IMR-90 (cell line): ENCODE results near the gene SLIT3. TPM values are rescaled to one million over a fixed set of nuclear protein-coding genes. Genes with fewer than 3 reads are reported as not detected.

Experiments used
- ATAC-seq: fragments of 200-7000 bp; cut with Tn5 transposase; 2 replicates; pipeline ENCODE4 v1.9.1; 2020; ENCODE audit warnings: low read depth, mild to moderate bottlenecking, moderate library complexity
- BruUV-seq: library from RNA; stranded (reverse); fragments of 400-500 nt; replicated peaks from 2 replicates; lab custom pipeline; 2021; lab: Mats Ljungman, UMichigan
- CTCF ChIA-PET: fragments of 300-600 bp; formaldehyde crosslinking; extraction: SDS; loops from one replicate; lab custom pipeline; 2021; ENCODE audit warnings: antibody characterized with exemption; lab: Yijun Ruan, JAX
- POLR2A ChIA-PET: fragments of 300-600 bp; sonication (Branson Sonifier 250); formaldehyde crosslinking; loops from one replicate; lab custom pipeline; 2022; ENCODE audit warnings: antibody characterized with exemption; ENCODE audit not compliant: unreplicated experiment; lab: Charles Lee
- DNase-seq: peaks from one replicate; pipeline ENCODE4 v3.0.0; 2013
- H2AFZ ChIP-seq: replicated peaks from 2 replicates; pipeline ENCODE3; 2013; ENCODE audit warnings: low read length, mild to moderate bottlenecking; ENCODE audit not compliant: poor library complexity
- H2AK5ac ChIP-seq: 2 replicates; pipeline ENCODE4 v1.6.1; 2013; ENCODE audit warnings: low read depth, low read length, inconsistent platforms
- H2AK9ac ChIP-seq: replicated peaks from 2 replicates; pipeline ENCODE3; 2013; ENCODE audit warnings: mild to moderate bottlenecking, low read depth, low read length, moderate library complexity; ENCODE audit not compliant: poor library complexity
- H2BK120ac ChIP-seq: 2 replicates; pipeline ENCODE4 v1.6.1; 2013; ENCODE audit warnings: low read depth, low read length, inconsistent platforms
- H2BK15ac ChIP-seq: 3 replicates; pipeline ENCODE4 v1.6.1; 2013; ENCODE audit warnings: low read depth, low read length, inconsistent platforms
- H2BK20ac ChIP-seq: 2 replicates; pipeline ENCODE4 v1.6.1; 2013; ENCODE audit warnings: low read depth, mild to moderate bottlenecking, inconsistent platforms, low read length, moderate library complexity
- H2BK5ac ChIP-seq: 2 replicates; pipeline ENCODE4 v1.6.1; 2013; ENCODE audit warnings: mild to moderate bottlenecking, low read depth, low read length, inconsistent platforms; ENCODE audit not compliant: poor library complexity, severe bottlenecking
- H3K14ac ChIP-seq: replicated peaks from 2 replicates; pipeline ENCODE4 v1.6.1; 2013; ENCODE audit warnings: low read depth, low read length, inconsistent platforms
- H3K18ac ChIP-seq: 2 replicates; pipeline ENCODE4 v1.6.1; 2013; ENCODE audit warnings: low read depth, low read length, control low read depth
- H3K23ac ChIP-seq: 2 replicates; pipeline ENCODE4 v1.6.1; 2013; ENCODE audit warnings: low read depth, low read length, inconsistent platforms
- H3K27ac ChIP-seq: 2 replicates; pipeline ENCODE4 v1.5.1; 2013; ENCODE audit warnings: mild to moderate bottlenecking, control low read depth, low read length; ENCODE audit not compliant: insufficient read depth
- H3K27me3 ChIP-seq: 2 replicates; pipeline ENCODE4 v1.6.1; 2013; ENCODE audit warnings: low read length; ENCODE audit not compliant: control insufficient read depth, insufficient read depth
- H3K36me3 ChIP-seq: 2 replicates; pipeline ENCODE4 v1.6.1; 2013; ENCODE audit warnings: low read length, mixed read lengths; ENCODE audit not compliant: control insufficient read depth, insufficient read depth
- H3K4ac ChIP-seq: 2 replicates; pipeline ENCODE4 v1.6.1; 2013; ENCODE audit warnings: low read depth, low read length, inconsistent platforms
- H3K4me1 ChIP-seq: 2 replicates; pipeline ENCODE4 v1.6.1; 2013; ENCODE audit warnings: low read length, mixed read lengths; ENCODE audit not compliant: control insufficient read depth, insufficient read depth
- H3K4me2 ChIP-seq: 2 replicates; pipeline ENCODE4 v1.6.1; 2013; ENCODE audit warnings: low read depth, mild to moderate bottlenecking, control low read depth, low read length, moderate library complexity
- H3K4me3 ChIP-seq: 2 replicates; pipeline ENCODE4 v1.5.1; 2013; ENCODE audit warnings: low read depth, mild to moderate bottlenecking, control low read depth, low read length, moderate library complexity; ENCODE audit not compliant: insufficient read depth
- H3K56ac ChIP-seq: 2 replicates; pipeline ENCODE4 v1.6.1; 2013; ENCODE audit warnings: low read length, inconsistent platforms; ENCODE audit not compliant: insufficient read depth; ENCODE audit errors: extremely low read depth
- H3K79me1 ChIP-seq, 2 experiments: 2 replicates each; pipeline ENCODE4 v1.6.1; 2013; ENCODE audit warnings: low read length in 2 of 2, inconsistent platforms in 1 of 2, low read depth in 1 of 2
- H3K9ac ChIP-seq: 2 replicates; pipeline ENCODE4 v1.6.1; 2013; ENCODE audit warnings: low read depth, low read length, control low read depth
- H3K9me1 ChIP-seq: 2 replicates; pipeline ENCODE4 v1.6.1; 2013; ENCODE audit warnings: low read length, inconsistent platforms; ENCODE audit not compliant: insufficient read depth
- H3K9me3 ChIP-seq: 2 replicates; pipeline ENCODE4 v1.6.1; 2013; ENCODE audit warnings: low read length; ENCODE audit not compliant: control insufficient read depth, insufficient read depth
- H4K20me1 ChIP-seq: 2 replicates; pipeline ENCODE4 v1.6.1; 2013; ENCODE audit warnings: low read length, inconsistent platforms; ENCODE audit not compliant: insufficient read depth
- H4K5ac ChIP-seq: 2 replicates; pipeline ENCODE4 v1.6.1; 2013; ENCODE audit warnings: mild to moderate bottlenecking, low read depth, low read length, control low read depth
- H4K8ac ChIP-seq, 2 experiments: 2 replicates each; pipeline ENCODE4 v1.6.1; 2013; ENCODE audit warnings: low read depth in 2 of 2, low read length in 2 of 2, control low read depth in 1 of 2, inconsistent platforms in 1 of 2
- H4K91ac ChIP-seq: 2 replicates; pipeline ENCODE4 v1.6.1; 2013; ENCODE audit warnings: low read depth, low read length, inconsistent platforms; ENCODE audit not compliant: insufficient read depth
- BHLHE40 ChIP-seq: fragments of 150-350 bp; IDR thresholded peaks from 2 replicates; pipeline ENCODE4 v1.6.1; 2016; ENCODE audit warnings: mild to moderate bottlenecking, low read depth, low read length
- CEBPB ChIP-seq: IDR thresholded peaks from 2 replicates; pipeline ENCODE4 v1.6.1; 2012; ENCODE audit warnings: low read depth, low read length, improper control_type of control experiment
- CHD1 ChIP-seq: IDR thresholded peaks from 2 replicates; pipeline ENCODE4 v1.6.1; 2012; ENCODE audit warnings: low read depth, low read length, improper control_type of control experiment
- CTCF ChIP-seq: conservative IDR thresholded peaks from 2 replicates; pipeline ENCODE4 v1.5.1; 2012; ENCODE audit warnings: mild to moderate bottlenecking, low read depth, low read length, improper control_type of control experiment
- ELK1 ChIP-seq: fragments of 150-350 bp; IDR thresholded peaks from 2 replicates; pipeline ENCODE4 v1.6.1; 2016; ENCODE audit warnings: low read depth, mild to moderate bottlenecking, low read length, moderate library complexity, borderline replicate concordance
- FOS ChIP-seq: fragments of 150-350 bp; IDR thresholded peaks from 2 replicates; pipeline ENCODE4 v1.6.1; 2016; ENCODE audit warnings: low read depth, low read length
- MAFK ChIP-seq: IDR thresholded peaks from 2 replicates; pipeline ENCODE4 v1.6.1; 2012; ENCODE audit warnings: low read depth, low read length, improper control_type of control experiment
- MAZ ChIP-seq: IDR thresholded peaks from 2 replicates; pipeline ENCODE4 v1.6.1; 2012; ENCODE audit warnings: low read depth, mild to moderate bottlenecking, low read length, improper control_type of control experiment, moderate library complexity, borderline replicate concordance
- MXI1 ChIP-seq: IDR thresholded peaks from 2 replicates; pipeline ENCODE4 v1.6.1; 2012; ENCODE audit warnings: low read depth, mild to moderate bottlenecking, low read length, moderate library complexity, borderline replicate concordance
- NFE2L2 ChIP-seq: fragments of 150-350 bp; IDR thresholded peaks from 2 replicates; pipeline ENCODE4 v1.6.1; 2016; ENCODE audit warnings: low read depth, mild to moderate bottlenecking, low read length
- POLR2A ChIP-seq: IDR thresholded peaks from 2 replicates; pipeline ENCODE4 v1.6.1; 2012; ENCODE audit warnings: mild to moderate bottlenecking, low read depth, low read length
- RAD21 ChIP-seq: IDR thresholded peaks from 2 replicates; pipeline ENCODE4 v1.6.1; 2012; ENCODE audit warnings: low read length, improper control_type of control experiment
- RCOR1 ChIP-seq: IDR thresholded peaks from 2 replicates; pipeline ENCODE4 v1.6.1; 2012; ENCODE audit warnings: mild to moderate bottlenecking, low read length, improper control_type of control experiment; ENCODE audit not compliant: insufficient replicate concordance
- RFX5 ChIP-seq: IDR thresholded peaks from 2 replicates; pipeline ENCODE4 v1.8.0; 2012; ENCODE audit warnings: low read depth, mild to moderate bottlenecking, low read length, moderate library complexity
- SMC3 ChIP-seq: fragments of 150-350 bp; IDR thresholded peaks from 2 replicates; pipeline ENCODE4 v1.6.1; 2016; ENCODE audit warnings: low read depth, mild to moderate bottlenecking, antibody characterized with exemption, low read length, moderate library complexity
- USF2 ChIP-seq: fragments of 150-350 bp; IDR thresholded peaks from 2 replicates; pipeline ENCODE4 v1.6.1; 2017; ENCODE audit warnings: mild to moderate bottlenecking, antibody characterized with exemption, low read length, low read depth
- WGBS, 2 experiments: methylation state at CpG; one replicate each; pipeline versions ENCODE4 v1.1.5 to v1.1.7; 2013; ENCODE audit warnings: missing lambda C conversion rate in 2 of 2; ENCODE audit not compliant: insufficient read length in 1 of 2; ENCODE audit errors: extremely low coverage in 2 of 2; 5-methylcytosine and 5-hydroxymethylcytosine counted together
- dilution Hi-C: fragments of 300-500 bp; cut with HindIII; formaldehyde crosslinking; loops from one replicate; pipeline ENCODE4 v1.14.3; 2018; ENCODE audit warnings: low sequenced_read_pairs; ENCODE audit not compliant: unreplicated experiment
- in situ Hi-C: fragments of 300-500 bp; cut with MboI; formaldehyde crosslinking; loops from 3 replicates; pipeline ENCODE4 v1.14.3; 2019; ENCODE audit warnings: low sequenced_read_pairs, inconsistent platforms, mixed read lengths
- intact Hi-C: fragments of 100-400 bp; cut with micrococcal nuclease; formaldehyde crosslinking; loops from 2 replicates; pipeline ENCODE4 v1.10.0; 2022
- polyA plus RNA-seq, 3 experiments: library from polyadenylated mRNA; depleted of rRNA; stranded (reverse); fragments of >200 nt; gene quantifications; 2 replicates each; pipeline ENCODE4 v1.2.3, GENCODE V29; 2012; ENCODE audit warnings: low replicate concordance in 1 of 3
- total RNA-seq: library from RNA; depleted of rRNA; stranded (reverse); fragments of >200 nt; gene quantifications from 2 replicates; pipeline ENCODE4 v1.2.3, GENCODE V29; 2012

The SLIT3 gene
- total and polyA plus RNA-seq, 2 of the 4 experiments (the other 2 are of a cell fraction): 0.18 to 0.50 TPM

GRCh38 chr5:168859471-168859870 is 441.5 kb downstream of the SLIT3 start:
- H3K56ac ChIP-seq: no peak overlapping the region
- TF ChIP-seq FOS (no peak), RCOR1 (no peak), POLR2A (no peak), ELK1 (no peak), MAZ (no peak), RAD21 (no peak), NFE2L2 (no peak), BHLHE40 (no peak), CTCF (no peak), RFX5 (no peak), MAFK (no peak), MXI1 (no peak), USF2 (no peak), CHD1 (no peak), SMC3 (no peak), CEBPB (no peak)
- no peak overlapping the region for H2BK15ac ChIP-seq
- in situ Hi-C loops (no loop called here), intact Hi-C loops (no loop called here), dilution Hi-C loops (no loop called here)
- CTCF ChIA-PET: no interaction called here
- H2BK20ac ChIP-seq: no peak overlapping the region
- H4K91ac ChIP-seq: no peak overlapping the region
- no peak overlapping the region for H3K4me3 ChIP-seq
- H3K27me3 ChIP-seq: no peaks in the 10 kb centered on the region
- H4K5ac ChIP-seq: no peak overlapping the region
- H3K79me1 ChIP-seq: no peaks in the 10 kb centered on the region
- no peaks in the 10 kb centered on the region for H4K20me1 ChIP-seq
- H2AK9ac ChIP-seq: no peak overlapping the region
- ATAC-seq (no peak), DNase-seq (no peak)
- 67% methylated on average over 2 of the region's 4 CpGs; no CpG with 5 or more reads in 1 of the 2 experiments for WGBS, 2 experiments
- no peak overlapping the region for H2AK5ac ChIP-seq
- H3K9me3 ChIP-seq: no peaks in the 10 kb centered on the region
- no peak overlapping the region for H3K4ac ChIP-seq
- H3K36me3 ChIP-seq: no peaks in the 10 kb centered on the region
- no peak overlapping the region for H3K23ac ChIP-seq
- no peak overlapping the region for H3K9ac ChIP-seq
- H3K9me1 ChIP-seq: no peaks in the 10 kb centered on the region
- no peak overlapping the region for H2BK5ac ChIP-seq
- BruUV-seq: no TSS peak
- no peak overlapping the region for H2BK120ac ChIP-seq
- POLR2A ChIA-PET: no interaction called here
- no peak overlapping the region for H3K18ac ChIP-seq
- H3K27ac ChIP-seq: no peak overlapping the region
- no peaks in the 10 kb centered on the region for H3K4me1 ChIP-seq
- no peak overlapping the region for H3K14ac ChIP-seq
- no peak overlapping the region for H2AFZ ChIP-seq
- H3K4me2 ChIP-seq: no peak overlapping the region
- H4K8ac ChIP-seq: no peak overlapping the region
